Kidney (tissue), 14 donors: Measurements from ENCODE around the gene DSG2. TPM values are rescaled to one million over a fixed set of nuclear protein-coding genes. Genes with fewer than 3 reads are reported as not detected.

ENCODE experiments used
- DNase-seq, 5 donors: peaks; one replicate each; pipeline ENCODE4 v3.0.0-alpha.2; 2013 to 2020
- FAIRE-seq: peaks from 2 replicates; lab custom pipeline; 2012; peaks lifted over from hg19 to GRCh38; lab: Jason Lieb, UNC
- H3K27ac ChIP-seq, 2 donors: one replicate each; pipeline ENCODE4 v1.7.0; 2013; ENCODE audit warnings: low read depth in 2 of 2, low read length in 2 of 2, inconsistent platforms in 1 of 2
- H3K27me3 ChIP-seq: one replicate; pipeline ENCODE4 v1.7.1; 2013; ENCODE audit warnings: low read length, inconsistent platforms; ENCODE audit not compliant: control insufficient read depth, insufficient read depth
- H3K36me3 ChIP-seq, 3 donors: one replicate each; pipeline versions ENCODE4 v1.7.0 to v1.7.1; 2013; ENCODE audit warnings: low read length in 3 of 3, control low read depth in 1 of 3, inconsistent platforms in 1 of 3; ENCODE audit not compliant: insufficient read depth in 3 of 3, control insufficient read depth in 2 of 3
- H3K4me1 ChIP-seq, 3 donors: one replicate each; pipeline versions ENCODE4 v1.7.0 to v1.7.1; 2013; ENCODE audit warnings: low read length in 3 of 3, inconsistent platforms in 1 of 3, low read depth in 1 of 3; ENCODE audit not compliant: control insufficient read depth in 2 of 3, insufficient read depth in 2 of 3
- H3K4me3 ChIP-seq, 3 donors: one replicate each; pipeline versions ENCODE4 v1.7.0 to v1.8.1; 2013; ENCODE audit warnings: low read length in 3 of 3, control low read depth in 1 of 3, inconsistent platforms in 1 of 3
- H3K9ac ChIP-seq, 3 donors: one replicate each; pipeline versions ENCODE4 v1.7.0 to v1.7.1; 2013; ENCODE audit warnings: low read length in 3 of 3, control low read depth in 1 of 3, inconsistent platforms in 1 of 3
- H3K9me3 ChIP-seq, 3 donors: one replicate each; pipeline versions ENCODE4 v1.7.0 to v1.7.1; 2013; ENCODE audit warnings: low read length in 3 of 3, control low read depth in 1 of 3, inconsistent platforms in 1 of 3; ENCODE audit not compliant: control insufficient read depth in 2 of 3, insufficient read depth in 1 of 3
- CTCF ChIP-seq: IDR thresholded peaks from 3 replicates; pipeline ENCODE4 v1.5.1; 2012; ENCODE audit warnings: mild to moderate bottlenecking, moderate library complexity, borderline replicate concordance; ENCODE audit not compliant: insufficient read depth; ENCODE audit errors: extremely low read depth
- intact Hi-C: fragments of 100-400 bp; cut with DNase I; formaldehyde crosslinking; loops from one replicate; pipeline ENCODE4 v1.11.1; 2022
- polyA plus RNA-seq: library from polyadenylated mRNA; stranded (reverse); fragments of 350-450 nt; fragmentation: Illumina TruSeq; extraction: RNeasy Lipid Tissue Mini Kit (QIAGEN cat#74804); gene quantifications from one replicate; pipeline ENCODE4 v1.2.3, GENCODE V29; 2014; ENCODE audit warnings: low read depth, low replicate concordance; ENCODE audit not compliant: insufficient read depth
- total RNA-seq: library from RNA; stranded (reverse); fragmentation: NEBNext Ultra II Directional; extraction: Animal tissue kit (Norgen Biotek cat#: 25700); gene quantifications from one replicate; pipeline ENCODE4 v1.2.1, GENCODE V29; 2021
- donor health status: control.
- donor health status: control.
- donor health status: control.
- donor health status: control.
- donor health status: control.
- donor health status: DM: yes; HTN: yes; CAD: no.
- donor health status: Normal renal cell carcinoma (clear cell type).

The DSG2 gene
- total and polyA plus RNA-seq, 2 donors from 2014 or later, result 20.5 to 63.0 TPM

- no peak overlapping the region for H3K4me3 ChIP-seq
- TF ChIP-seq CTCF, result no peak
- H3K4me1 ChIP-seq, result peaks cover 0 to 1% (median 0%) of the 10 kb centered on the region in 3 donors
- H3K27ac ChIP-seq, result no peak overlapping the region
- H3K9me3 ChIP-seq, result no peaks in the 10 kb centered on the region
- intact Hi-C loops, result no loop called here
- no peak overlapping the region for H3K9ac ChIP-seq
- no peak for DNase-seq
- H3K36me3 ChIP-seq, result peaks cover 0 to 6% (median 0%) of the 10 kb centered on the region in 3 donors
- FAIRE-seq, result no peak
- H3K27me3 ChIP-seq, result no peaks in the 10 kb centered on the region
Measured at GRCh38 chr18:31549416-31549815, 51.4 kb downstream of the DSG2 start.

DNA sequence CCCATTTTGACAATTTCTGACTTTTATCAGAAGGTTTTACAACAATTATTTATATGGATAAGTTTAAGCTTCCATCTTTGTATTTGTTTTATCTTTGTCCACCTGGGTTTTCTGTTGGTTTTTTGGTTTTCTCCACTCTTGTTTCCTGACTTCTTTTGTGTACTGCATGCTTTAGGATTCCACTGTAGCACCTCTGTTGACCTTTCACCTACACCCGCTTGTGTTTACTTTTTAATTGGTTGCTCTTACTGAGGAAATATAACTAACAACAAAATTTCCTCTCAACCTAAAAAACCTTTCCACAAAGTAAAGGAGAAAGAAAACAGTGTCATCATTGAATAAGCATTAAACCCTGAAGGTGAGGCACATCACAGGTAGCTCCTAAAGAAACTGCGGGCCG, 53.9 kb downstream of the DSG2 start:
- FAIRE-seq, result no peak

GRCh38 chr18:31553800-31554199, 55.8 kb downstream of the DSG2 start:
- peaks cover 0 to 4% (median 3%) of the 10 kb centered on the region in 3 donors for H3K4me1 ChIP-seq
- no peaks in the 10 kb centered on the region for H3K36me3 ChIP-seq
- DNase-seq, result no peak
- intact Hi-C loops, result no loop called here
- no peaks in the 10 kb centered on the region for H3K9me3 ChIP-seq
- H3K4me3 ChIP-seq, result no peak overlapping the region
- H3K27ac ChIP-seq, result no peak overlapping the region
- no peak overlapping the region for H3K9ac ChIP-seq
- FAIRE-seq, result no peak
- TF ChIP-seq CTCF, result no peak
- H3K27me3 ChIP-seq, result no peaks in the 10 kb centered on the region

More for the DNA sequence above, 53.9 kb downstream of the DSG2 start:
- Histone ChIP-seq H3K27me3 (no peaks in the 10 kb centered on the region), H3K36me3 (no peaks in the 10 kb centered on the region), H3K27ac (no peak overlapping the region), H3K4me3 (no peak overlapping the region), H3K4me1 (peaks cover 0 to 4% (median 3%) of the 10 kb centered on the region in 3 donors), H3K9me3 (no peaks in the 10 kb centered on the region), H3K9ac (no peak overlapping the region)
- no peak for TF ChIP-seq CTCF
- intact Hi-C loops, result no loop called here
- DNase-seq, result no peak

DNA sequence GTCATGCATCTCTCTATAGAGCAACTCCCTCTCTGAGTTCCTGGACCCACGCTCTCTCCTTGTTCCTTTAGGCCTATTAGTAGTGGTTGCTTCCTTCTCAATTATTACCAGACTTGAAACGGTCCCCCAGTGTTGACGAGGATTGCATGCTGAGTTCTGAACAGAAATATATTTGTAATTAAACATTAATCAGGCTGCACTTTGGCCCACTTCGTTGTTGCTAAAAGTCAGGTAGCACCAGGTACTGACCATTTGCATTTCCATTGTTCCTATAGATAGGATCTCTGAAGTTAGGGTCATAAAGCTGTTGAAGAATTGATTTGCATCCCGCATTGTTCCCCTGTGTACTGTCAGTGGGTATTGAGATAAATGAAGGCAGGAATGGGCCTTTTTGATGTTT, 56.8 kb downstream of the DSG2 start:
- Histone ChIP-seq H3K9me3 (no peaks in the 10 kb centered on the region), H3K4me1 (peaks cover 0 to 4% (median 3%) of the 10 kb centered on the region in 3 donors), H3K27me3 (no peaks in the 10 kb centered on the region), H3K27ac (no peak overlapping the region), H3K36me3 (no peaks in the 10 kb centered on the region), H3K4me3 (no peak overlapping the region), H3K9ac (no peak overlapping the region)
- no peak for DNase-seq
- no peak for FAIRE-seq
- intact Hi-C loops, result no loop called here
- TF ChIP-seq CTCF, result no peak
